Measurements from ENCODE around the gene FADS2.

The FADS2 gene

DNA sequence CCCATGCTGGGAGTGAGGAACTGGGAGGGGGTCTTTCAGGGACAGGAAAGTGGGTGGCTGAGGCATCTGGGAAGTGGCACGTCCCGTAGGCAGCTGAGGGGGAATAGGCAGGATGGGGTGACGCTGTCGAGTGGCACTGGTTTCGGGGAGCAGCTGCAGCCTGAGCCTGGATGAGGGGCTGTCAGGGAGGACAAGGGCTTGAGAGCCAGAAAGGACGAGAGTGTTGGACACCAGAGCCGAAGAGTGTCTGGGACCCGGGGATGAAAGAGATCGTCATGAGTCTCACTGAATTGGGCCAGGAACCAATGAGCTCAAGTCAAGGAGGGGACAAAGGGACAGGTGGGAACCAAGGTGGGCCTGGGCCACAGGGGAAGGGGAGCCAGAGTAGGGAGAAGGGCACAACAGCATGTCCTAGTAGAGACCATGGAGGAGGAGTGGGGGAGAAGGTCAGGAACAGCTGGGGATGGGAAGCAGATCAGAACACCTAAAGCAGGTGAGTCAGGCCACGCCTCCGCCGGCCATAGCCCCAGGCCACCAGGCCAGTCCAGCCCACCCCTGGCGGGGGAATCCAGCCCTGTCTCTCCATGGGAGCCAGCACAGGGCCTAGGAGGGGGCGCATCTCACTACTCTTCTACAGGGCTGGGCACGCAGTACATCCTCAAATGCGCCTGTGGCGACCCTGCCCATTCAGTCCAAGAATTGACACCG lies 85.0 kb downstream of the FADS2 start:
- TF ChIP-seq POLR2AphosphoS5 (IDR thresholded peaks at IDR 0.05; ENCODE audit: low read depth) = no peak
- TF ChIP-seq GABPA (IDR thresholded peaks at IDR 0.05; ENCODE audit: low read depth) = no peak
- TF ChIP-seq SPI1 (IDR thresholded peaks at IDR 0.05; ENCODE audit: borderline replicate concordance, low read depth) = no peak
- no peak for TF ChIP-seq CTCF (IDR thresholded peaks at IDR 0.05; ENCODE audit: insufficient read depth, low read length)
- TF ChIP-seq, protein P1, sequence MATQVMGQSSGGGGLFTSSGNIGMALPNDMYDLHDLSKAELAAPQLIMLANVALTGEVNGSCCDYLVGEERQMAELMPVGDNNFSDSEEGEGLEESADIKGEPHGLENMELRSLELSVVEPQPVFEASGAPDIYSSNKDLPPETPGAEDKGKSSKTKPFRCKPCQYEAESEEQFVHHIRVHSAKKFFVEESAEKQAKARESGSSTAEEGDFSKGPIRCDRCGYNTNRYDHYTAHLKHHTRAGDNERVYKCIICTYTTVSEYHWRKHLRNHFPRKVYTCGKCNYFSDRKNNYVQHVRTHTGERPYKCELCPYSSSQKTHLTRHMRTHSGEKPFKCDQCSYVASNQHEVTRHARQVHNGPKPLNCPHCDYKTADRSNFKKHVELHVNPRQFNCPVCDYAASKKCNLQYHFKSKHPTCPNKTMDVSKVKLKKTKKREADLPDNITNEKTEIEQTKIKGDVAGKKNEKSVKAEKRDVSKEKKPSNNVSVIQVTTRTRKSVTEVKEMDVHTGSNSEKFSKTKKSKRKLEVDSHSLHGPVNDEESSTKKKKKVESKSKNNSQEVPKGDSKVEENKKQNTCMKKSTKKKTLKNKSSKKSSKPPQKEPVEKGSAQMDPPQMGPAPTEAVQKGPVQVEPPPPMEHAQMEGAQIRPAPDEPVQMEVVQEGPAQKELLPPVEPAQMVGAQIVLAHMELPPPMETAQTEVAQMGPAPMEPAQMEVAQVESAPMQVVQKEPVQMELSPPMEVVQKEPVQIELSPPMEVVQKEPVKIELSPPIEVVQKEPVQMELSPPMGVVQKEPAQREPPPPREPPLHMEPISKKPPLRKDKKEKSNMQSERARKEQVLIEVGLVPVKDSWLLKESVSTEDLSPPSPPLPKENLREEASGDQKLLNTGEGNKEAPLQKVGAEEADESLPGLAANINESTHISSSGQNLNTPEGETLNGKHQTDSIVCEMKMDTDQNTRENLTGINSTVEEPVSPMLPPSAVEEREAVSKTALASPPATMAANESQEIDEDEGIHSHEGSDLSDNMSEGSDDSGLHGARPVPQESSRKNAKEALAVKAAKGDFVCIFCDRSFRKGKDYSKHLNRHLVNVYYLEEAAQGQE (IDR thresholded peaks at IDR 0.05; ENCODE audit: insufficient replicate concordance, low read depth) = no peak
- no peak for DNase-seq (ENCODE audit: low read depth in 1 of 2, low spot score in 1 of 2)
- no peak overlapping the region for H3K4me3 ChIP-seq (replicated peaks; ENCODE audit: insufficient read depth, low read length)
- no peak overlapping the region for H3K27ac ChIP-seq (replicated peaks)
- H3K27me3 ChIP-seq (ENCODE audit: insufficient read depth, poor library complexity, severe bottlenecking) = peaks cover 19% of the 10 kb centered on the region

DNA sequence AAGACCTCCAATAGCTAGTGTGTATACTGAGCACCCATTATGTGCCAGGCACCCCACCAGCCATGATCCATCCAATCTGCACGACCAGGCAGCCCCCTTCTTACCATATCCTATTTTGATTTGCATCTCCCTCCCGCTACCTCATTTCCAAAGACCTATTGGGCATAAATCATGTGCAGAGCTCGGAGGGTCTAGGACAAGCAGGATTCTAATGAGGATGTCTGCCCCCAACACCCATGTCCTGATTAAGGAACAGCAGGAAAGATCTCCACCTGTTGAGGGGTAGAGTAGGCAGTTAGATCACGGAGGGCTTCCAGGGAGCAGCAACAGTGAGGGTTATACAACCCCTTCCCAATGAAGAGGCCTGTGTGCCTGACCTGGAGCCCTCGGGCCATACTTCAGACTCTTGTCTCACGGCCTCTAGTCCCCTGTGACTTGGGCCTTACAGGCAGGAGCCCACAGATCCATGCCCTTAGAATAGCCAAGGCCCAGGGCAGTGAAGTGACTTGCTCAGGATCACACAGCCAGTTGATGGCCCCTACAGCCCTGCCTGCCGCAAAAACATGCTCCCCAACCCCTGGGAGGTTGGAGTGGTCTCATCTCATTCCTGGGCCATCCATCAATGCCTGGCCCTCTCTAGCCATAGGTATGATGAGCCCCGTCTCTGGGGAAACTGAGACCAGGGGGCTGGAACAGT lies 85.7 kb downstream of the FADS2 start:
- peaks cover 23% of the 10 kb centered on the region for H3K27me3 ChIP-seq (ENCODE audit: insufficient read depth, poor library complexity, severe bottlenecking)
- no peak overlapping the region for H3K4me3 ChIP-seq (replicated peaks; ENCODE audit: insufficient read depth, low read length)
- TF ChIP-seq, protein P1 (IDR thresholded peaks at IDR 0.05; ENCODE audit: insufficient replicate concordance, low read depth) = no peak
- TF ChIP-seq GABPA (IDR thresholded peaks at IDR 0.05; ENCODE audit: low read depth) (no peak), SPI1 (IDR thresholded peaks at IDR 0.05; ENCODE audit: borderline replicate concordance, low read depth) (no peak), POLR2AphosphoS5 (IDR thresholded peaks at IDR 0.05; ENCODE audit: low read depth) (no peak), CTCF (IDR thresholded peaks at IDR 0.05; ENCODE audit: insufficient read depth, low read length) (no peak)
- DNase-seq (ENCODE audit: low read depth in 1 of 2, low spot score in 1 of 2) = no peak
- H3K27ac ChIP-seq (replicated peaks) = no peak overlapping the region

DNA sequence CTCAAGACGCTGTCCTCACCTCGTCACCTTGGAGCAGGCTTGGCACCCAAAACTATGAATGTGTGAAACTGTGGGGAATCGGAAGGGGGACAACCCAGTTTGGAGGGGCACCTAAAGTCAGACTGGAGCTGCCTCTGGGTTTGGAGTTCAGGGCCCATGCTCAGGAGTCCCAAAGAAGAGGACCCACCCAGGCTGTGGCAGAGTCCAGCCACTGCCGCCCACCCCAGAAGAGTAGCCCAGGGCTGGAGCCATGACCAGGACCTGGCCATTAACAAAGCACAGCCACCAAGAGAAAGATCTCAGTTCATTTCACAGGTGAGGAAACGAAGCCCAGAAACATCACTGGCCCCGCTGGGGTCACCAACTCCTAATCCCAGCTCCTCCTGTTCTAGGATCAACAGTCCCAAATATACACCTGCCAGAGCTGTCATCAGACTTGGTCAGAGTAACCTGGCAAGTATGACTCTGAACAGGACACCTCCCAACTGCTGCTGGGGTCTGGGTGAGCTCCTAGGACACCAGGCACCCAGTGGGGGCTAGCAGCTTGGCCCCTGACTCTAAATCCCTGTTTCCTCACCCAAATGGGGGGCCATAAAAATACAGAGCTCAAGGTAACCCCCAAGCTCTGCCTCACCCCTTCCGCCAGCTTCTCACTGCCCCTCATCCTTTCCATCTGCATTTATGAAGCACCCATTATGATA lies 86.5 kb downstream of the FADS2 start:
- H3K27me3 ChIP-seq (ENCODE audit: insufficient read depth, poor library complexity, severe bottlenecking) = peaks cover 26% of the 10 kb centered on the region
- H3K4me3 ChIP-seq (replicated peaks; ENCODE audit: insufficient read depth, low read length) = no peak overlapping the region
- H3K27ac ChIP-seq (replicated peaks) = no peak overlapping the region
- DNase-seq (ENCODE audit: low read depth in 1 of 2, low spot score in 1 of 2) = no peak
- TF ChIP-seq GABPA (IDR thresholded peaks at IDR 0.05; ENCODE audit: low read depth) (no peak), CTCF (IDR thresholded peaks at IDR 0.05; ENCODE audit: insufficient read depth, low read length) (no peak)
